Dermis blood vessel endothelial cell (primary cell): Measurements from ENCODE around the gene PPP1R26. TPM values are rescaled to one million over a fixed set of nuclear protein-coding genes. Genes with fewer than 3 reads are reported as not detected.
"Not testable (repeated sequence)": the region's sequence is repeated elsewhere in the genome, so short reads cannot be mapped to it uniquely, and the experiment has no call there.

Source experiments
- DNase-seq: peaks from one replicate; pipeline ENCODE4 v3.0.0; 2010
- total RNA-seq: library from RNA; depleted of rRNA; stranded (reverse); fragments of >200 nt; gene quantifications from 2 replicates; pipeline ENCODE4 v1.2.3, GENCODE V29; 2014

PPP1R26 gene
- total RNA-seq, 1 donor from 2014 or later: 20.8 TPM

DNA sequence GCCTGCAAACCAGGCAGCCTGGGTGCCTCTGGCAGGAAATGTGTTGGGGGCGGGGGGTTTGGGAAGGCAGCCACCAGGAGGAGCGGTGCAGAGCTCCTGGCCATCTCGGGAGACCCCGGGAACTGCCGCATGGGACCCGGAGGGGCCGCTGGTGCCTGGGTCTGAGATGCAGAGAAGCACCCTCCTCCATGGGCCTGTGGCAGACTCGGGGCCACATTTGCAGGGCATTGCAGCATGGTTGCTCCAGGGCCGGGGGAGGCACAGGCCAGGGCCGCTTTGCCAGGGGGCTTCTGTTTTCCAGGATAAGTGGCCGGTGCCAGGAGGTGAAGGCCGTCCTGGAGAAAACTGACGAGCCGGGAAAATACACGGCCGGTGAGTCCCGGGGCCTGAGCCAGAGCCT is 43.3 kb downstream of the PPP1R26 start:
- DNase-seq: no peak

DNA sequence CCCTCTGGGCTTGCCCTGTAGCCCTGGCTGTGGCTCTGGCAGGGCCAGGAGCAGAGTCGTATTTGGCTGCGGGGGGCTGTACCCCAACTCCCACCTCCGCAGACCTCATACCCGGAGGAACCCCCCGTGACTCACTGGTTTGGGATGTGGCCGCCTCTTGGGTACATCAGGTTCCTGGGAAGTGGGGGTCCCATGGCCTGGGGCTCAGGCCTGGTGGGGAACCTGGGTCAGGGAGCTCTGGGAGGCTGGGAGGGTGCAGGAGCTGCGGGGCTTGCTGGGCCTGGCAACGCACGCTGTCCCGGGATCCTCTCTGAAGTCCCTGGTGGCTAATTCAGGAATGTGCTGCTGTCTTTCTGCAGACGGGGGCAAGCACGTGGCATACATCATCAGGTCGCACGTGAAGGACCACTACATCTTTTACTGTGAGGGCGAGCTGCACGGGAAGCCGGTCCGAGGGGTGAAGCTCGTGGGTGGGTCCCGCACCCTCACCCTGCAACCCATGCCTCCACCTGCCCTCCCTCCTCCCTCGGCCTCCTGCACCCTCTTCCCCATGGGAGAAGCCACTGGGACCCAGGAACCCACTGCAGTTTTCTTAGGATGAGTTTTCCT is 44.0 kb downstream of the PPP1R26 start:
- DNase-seq: no peak

DNA sequence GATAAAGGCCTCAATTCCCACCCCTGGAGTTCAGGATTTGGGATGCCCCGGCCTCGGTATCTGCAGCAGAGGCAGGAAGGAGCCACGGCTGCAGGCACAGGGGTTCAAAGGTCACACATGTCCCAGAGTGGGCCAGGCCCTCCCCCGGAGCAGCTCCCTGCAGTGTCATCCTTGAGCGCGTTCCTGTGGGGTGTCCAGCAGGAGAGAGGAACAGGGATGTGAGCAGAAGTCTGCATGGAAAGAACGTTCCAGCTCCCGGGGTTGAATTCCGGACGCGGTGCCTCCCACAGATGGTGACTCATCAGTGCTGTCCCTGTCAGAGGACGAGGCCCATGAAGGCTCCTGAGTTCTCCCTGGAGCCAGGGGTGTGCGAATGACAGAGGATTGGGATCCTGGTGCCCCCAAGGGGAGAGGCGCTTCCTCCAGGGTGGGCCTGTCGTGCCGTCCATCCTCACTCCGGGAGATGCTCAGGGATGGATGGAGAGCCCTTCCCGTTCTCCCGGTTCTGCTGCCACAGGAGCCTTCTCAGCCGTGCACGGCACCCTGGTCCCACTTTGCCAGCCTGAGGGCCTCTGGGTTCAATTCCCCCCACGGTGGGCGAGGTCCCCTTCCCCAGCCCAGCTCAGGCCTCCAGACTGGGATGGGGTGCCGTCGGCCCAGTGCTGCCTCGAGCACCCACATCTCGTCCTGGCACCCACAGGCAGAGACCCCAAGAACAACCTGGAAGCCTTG is 44.7 kb downstream of the PPP1R26 start:
- no peak for DNase-seq

DNA sequence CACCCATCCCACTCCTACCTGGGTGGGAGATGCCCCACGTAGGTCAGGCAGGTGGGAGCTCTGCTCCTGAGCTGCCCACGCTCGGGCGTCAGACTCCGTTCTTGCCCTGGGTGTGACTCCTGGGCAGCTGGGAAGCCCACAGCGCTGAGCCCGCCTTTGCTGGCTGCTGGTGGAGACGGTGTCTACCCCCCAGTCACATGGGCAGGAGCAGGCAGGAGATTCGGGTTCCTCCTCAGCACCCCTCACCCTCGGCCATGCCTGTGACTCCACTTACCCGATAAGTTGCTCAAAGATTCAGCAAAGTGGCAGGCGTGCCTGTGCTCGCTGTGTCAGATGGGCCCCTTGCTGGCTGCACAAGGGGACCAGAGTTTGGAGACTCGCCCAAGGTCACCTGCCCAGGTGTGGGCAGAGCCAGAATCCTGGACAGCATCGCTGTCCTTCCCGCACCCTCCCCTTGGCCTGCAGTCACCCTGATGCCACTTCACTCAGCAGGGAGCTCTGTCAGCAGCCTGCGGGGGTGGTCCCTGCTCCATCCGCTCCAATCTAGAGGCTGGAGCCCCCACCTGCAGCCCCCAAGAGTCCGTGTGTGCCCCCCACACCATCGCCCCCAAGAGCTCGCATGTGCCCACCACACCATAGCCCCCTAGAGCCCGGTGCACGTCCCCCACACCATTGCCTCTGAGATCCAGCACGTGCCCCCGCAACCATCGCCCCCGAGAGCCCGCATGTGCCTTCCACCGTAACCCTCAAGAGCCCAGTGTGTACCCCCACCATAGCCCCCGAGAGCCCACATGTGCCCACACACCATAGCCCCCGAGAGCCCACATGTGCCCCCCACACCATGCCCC is 45.9 kb downstream of the PPP1R26 start:
- no peak for DNase-seq

DNA sequence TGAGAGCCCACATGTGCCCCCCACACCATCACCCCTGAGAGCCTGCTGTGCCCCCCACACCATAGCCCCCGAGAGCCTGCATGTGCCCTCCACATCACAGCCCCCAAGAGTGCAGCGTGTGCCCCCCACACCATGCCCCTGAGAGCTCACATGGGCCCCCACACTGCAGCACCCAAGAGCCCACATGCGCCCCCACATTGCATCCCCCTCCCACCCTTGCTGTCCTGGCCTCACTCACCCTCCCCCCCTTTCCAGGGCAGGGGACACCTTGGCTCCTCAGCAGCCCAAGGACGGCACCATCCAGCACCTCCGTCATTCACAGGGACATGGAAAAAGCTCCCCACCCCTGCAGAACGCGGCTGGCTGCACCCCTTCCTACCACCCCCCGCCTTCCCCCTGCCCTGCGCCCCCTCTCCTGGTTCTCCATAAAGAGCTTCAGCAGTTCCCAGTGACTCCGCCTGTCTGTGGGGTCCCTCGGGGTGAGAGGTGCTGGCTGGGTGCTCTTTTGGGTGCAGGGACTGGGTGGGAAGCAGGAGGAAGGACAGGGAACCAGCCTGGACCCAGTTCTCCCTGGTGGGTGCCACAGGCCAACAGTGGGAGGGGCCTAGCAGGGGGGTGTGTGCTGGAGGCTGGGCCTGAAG is 46.6 kb downstream of the PPP1R26 start:
- DNase-seq: no peak

DNA sequence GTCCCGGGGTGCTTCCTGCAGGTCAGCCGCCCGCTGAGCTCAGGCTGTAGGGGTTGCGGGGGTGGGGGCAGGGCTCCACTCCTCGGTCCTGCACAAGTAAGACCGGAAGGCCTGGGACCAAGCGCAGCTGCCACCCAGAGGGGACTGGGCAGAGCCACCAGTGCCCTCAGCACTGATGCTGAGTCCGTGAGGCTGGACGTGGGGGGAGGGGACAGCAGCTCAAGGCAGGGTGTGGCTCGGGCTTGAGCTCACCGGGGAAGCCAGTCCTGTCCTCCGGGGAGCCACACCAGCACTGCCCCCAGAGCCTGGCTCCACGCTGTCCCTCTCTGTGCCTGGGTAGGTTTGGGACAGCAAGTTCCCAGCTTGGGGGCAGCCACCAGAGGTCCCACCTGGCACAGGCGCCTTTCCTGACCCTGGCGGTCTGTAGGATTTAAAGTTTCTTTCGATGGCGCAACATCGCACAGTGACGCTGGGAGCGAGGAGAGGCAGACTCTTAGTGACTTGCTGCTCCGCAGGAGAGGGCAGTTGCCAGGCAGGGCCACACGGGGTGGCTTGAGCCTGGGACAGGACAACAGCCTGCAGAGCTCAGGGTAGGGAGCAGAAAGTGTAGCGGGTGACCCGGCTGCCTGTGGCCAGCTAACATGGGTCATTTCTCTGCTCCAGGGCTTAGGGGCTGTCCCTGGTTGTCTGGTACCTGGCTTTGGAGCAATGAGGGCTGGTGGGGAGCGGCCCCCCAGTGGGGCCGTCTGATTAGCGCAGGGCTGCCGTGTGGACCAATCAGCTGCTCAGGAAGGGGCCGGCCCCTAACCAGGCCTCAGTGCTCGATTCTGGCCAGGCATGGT is 47.4 kb downstream of the PPP1R26 start:
- no peak for DNase-seq

DNA sequence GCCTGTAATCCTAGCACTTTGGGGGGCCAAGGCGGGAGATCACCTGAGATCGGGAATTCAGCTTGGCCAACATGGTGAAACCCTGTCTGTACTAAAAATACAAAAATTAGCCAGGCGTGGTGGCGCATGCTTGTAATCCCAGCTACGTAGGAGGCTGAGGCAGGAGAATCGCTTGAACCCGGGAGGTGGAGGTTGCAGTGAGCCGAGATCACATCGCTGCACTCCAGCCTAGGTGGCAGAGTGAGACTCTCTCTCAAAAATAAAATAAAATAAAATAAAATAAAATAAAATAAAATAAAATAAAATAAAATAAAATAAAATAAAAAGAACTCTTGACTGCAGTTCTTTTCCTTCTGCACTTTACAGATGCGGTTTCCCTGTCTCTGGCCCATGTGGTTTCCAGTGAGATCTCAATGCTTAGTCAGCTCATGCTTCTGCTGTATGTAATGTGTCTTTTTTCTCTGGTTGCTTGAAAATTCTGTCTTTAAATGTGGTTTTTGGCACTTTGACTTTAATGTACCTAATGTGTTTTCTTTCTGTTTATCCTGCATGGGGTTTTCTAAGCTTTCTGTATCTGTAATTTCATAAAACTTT is 49.4 kb downstream of the PPP1R26 start:
- DNase-seq: not testable (repeated sequence)

DNA sequence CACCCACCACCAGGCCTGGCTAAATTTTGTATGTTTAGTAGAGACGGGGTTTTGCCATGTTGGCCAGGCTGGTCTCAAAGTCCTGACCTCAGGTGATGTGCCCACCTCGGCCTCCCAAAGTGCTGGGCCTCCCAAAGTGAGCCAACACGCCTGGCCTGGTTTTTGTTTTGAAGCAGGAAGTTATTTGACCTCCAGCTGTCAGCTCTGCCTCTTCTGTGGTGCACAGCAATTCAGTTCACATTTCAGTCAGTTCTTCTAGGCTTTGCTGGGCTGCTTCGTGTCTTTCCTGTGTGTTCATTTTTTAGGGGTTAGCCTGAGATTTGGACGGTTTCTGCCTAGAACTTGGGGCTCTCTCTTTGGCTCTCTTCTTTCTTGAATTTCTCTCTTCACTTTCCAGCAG is 50.6 kb downstream of the PPP1R26 start:
- DNase-seq: no peak

DNA sequence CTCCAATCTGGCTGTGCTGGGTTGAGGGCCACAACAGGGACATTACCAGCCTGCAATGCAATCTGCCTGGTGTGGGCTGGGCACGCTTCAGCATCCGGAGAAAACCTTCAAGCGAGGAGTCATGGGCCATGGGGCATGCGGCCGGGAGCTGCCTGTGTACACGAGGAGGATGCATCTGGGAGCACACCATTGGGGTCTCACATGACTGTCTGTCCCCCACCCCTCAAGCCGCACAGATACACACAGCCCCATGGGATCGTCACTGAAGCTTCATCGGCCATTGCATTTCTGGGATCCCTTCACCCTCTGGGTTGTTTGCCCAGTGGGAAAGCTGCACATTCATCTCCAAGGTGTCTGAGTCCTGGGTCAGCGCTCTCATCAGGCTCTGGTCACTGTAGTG is 51.5 kb downstream of the PPP1R26 start:
- no peak for DNase-seq

DNA sequence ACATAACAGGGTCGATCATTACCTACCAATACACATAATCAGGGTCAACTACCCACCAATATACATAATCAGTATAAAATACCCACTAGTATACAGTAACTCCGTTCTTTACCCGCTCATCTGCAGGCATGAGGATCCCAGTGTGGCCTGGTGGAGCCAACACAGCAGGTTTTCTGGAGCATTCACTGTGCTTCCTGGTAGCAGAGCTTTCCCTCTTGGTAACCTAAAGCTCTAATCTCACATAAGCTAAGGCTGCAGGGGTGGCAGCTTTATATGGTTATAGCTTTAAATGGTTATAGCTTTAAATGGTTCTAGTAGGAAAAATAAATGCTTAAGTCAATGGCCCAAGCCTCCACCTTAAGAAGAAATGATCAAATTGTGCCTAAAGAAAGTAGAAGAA is 53.5 kb downstream of the PPP1R26 start:
- no peak for DNase-seq

DNA sequence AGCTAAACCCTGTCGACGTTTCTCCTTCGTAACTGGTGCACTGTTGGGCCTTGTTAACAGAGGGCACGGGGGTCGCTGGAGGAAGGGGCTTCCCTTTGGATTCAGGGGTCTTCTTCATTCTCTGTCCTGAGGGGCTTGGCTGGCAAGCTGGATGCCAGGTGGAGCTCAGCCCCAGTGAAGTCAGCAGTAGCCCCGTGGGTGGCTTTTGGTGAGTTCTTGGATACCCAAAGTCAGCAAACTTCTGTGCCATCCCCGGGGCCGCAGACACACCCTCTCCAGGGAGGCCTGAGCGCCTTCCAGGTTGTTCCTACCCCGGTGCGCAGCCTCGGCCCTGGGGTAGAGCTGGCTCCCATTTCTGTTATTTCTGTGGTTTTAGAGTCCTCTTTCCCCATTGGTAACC is 54.1 kb downstream of the PPP1R26 start:
- DNase-seq: no peak

DNA sequence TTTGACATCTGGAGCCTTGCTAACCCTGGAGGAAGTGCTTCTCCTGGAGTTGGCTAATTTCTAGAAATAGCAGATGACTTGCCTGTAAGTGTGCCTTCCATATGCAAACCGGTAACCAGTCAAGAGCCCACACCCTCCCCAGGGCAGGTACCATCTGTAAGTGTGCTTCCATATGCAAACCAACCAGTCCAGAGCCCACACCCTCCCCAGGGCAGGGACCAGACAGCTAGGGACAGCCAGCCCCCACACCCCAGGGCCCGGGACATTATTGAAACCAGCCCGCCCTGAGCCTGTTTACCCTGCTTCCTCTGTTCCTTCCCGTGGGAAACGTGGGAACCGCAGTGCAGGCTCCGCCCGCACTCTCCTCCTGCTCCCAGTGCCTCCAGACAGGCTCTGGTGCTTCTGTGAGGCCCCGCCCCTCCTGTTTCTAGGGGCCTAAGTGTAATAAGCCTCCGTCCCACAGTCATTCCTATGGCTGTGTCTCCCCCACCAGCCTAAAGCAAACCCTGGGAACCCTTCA is 54.7 kb downstream of the PPP1R26 start:
- DNase-seq: not testable (repeated sequence)

DNA sequence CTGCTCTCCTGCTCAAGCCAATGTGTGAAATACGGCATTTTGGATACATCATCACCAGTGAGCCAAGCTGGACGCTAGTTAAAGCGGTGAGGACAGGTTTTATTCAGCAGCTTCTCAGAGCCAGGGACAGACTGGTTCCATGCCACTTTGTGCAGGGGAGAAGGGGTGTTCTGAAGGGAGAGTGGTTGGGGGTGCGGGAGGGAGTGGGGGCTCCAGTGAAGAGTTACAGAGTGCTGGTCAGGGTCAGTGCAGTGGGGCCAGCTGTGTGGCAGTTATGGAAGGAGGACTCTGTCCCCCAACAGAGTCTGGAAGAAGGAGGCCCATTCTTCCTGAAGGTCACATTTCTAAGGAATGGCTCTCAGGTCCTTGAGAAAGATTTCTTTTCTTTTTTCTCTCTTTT is 55.2 kb downstream of the PPP1R26 start:
- not testable (repeated sequence) for DNase-seq

DNA sequence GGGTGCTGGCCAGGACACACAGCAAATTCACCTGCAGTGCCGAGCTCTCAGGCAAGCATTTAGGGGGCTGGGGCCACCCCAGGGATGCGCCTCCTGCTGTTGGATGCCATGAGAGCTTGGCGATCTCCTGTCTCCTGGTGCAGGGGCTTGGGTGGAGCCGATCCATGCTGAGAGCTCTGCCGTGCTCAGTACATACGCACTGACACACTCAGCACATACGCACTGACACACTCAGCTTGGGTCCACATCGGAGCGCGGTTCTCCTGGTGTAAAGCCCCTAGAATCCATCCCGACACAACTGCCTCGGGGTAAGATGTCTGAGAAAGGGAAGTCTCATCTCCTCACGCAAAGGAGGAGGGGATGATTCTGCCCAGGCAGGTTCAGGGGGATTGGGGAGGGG is 56.0 kb downstream of the PPP1R26 start:
- not testable (repeated sequence) for DNase-seq

DNA sequence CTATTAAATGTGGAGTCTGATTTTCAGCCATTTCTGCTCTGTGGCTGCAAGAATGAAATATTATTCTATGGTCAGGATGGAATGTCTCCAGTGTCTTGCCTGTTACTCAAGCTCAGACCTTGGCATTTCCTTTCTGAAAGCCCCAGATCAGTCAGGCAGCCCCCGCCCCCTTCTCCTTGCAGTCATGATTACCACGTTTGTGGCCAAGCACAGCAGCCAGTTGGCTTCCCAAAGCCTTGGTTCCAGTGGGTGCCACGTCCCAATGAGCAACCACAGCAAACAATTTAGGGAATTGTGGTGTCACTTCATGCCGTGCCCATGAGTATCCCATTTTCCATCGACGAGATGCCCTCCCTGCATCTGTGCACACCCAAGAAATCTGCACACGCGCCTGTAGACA is 56.6 kb downstream of the PPP1R26 start:
- no peak for DNase-seq

Other genes starting within 250 kb of the PPP1R26 start
- 13.4 and 19.5 TPM in 2 replicates for gene MRPS2, start 20.9 kb downstream of the PPP1R26 start, total RNA-seq
- gene LCN1, start 41.7 kb downstream of the PPP1R26 start, total RNA-seq: not detected in 2 replicates
- gene OBP2A, start 66.3 kb downstream of the PPP1R26 start, total RNA-seq: not detected in 2 replicates
- not detected in 2 replicates for gene PAEP, start 82.0 kb downstream of the PPP1R26 start, total RNA-seq
- not detected in 2 replicates for gene GLT6D1, start 159.8 kb downstream of the PPP1R26 start, total RNA-seq
- gene LCN9, start 183.5 kb downstream of the PPP1R26 start, total RNA-seq: not detected in 2 replicates
- 0.05 TPM in 1 of 2 replicates, not detected in the other for gene SOHLH1, start 219.7 kb downstream of the PPP1R26 start, total RNA-seq
- gene KCNT1, start 222.4 kb downstream of the PPP1R26 start, total RNA-seq: not detected in 2 replicates